ENCODE measurements around the gene CAPN11.
"Not testable (repeated sequence)": the region's sequence is repeated elsewhere in the genome, so short reads cannot be mapped to it uniquely, and the experiment has no call there.

The CAPN11 gene

GRCh38 chr6:44224029-44224964, 65.7 kb downstream of the CAPN11 start:
- intact Hi-C loops (cut with DNase I), result no loop called here

GRCh38 chr6:44224965-44225305, 66.3 kb downstream of the CAPN11 start:
- intact Hi-C loops (cut with DNase I), result no loop called here
- DNase-seq, result peak in 1 of 10 donors; percentile 13

More at GRCh38 chr6:44224029-44224964, 65.7 kb downstream of the CAPN11 start:
- peak in 2 of 10 donors; percentile 83 to 84 for DNase-seq

GRCh38 chr6:44225579-44226325, 67.1 kb downstream of the CAPN11 start:
- peak in 2 of 10 donors; percentile 30 to 70 for DNase-seq
- intact Hi-C loops (cut with DNase I), result no loop called here

- DNase-seq, result peak in 3 of 10 donors; percentile 83 to 92 (median 86)
- intact Hi-C loops (cut with DNase I), result no loop called here
These were observed 67.9 kb downstream of the CAPN11 start for GRCh38 chr6:44226368-44227147.

- DNase-seq, result peak in 2 of 10 donors; percentile 70 to 83
- intact Hi-C loops (cut with DNase I), result no loop called here
These were observed 68.7 kb downstream of the CAPN11 start for GRCh38 chr6:44227148-44227793.

- intact Hi-C loops (cut with DNase I), result no loop called here
- DNase-seq, result peak in 2 of 10 donors; percentile 88 to 91
These were observed 69.4 kb downstream of the CAPN11 start for GRCh38 chr6:44228031-44228430.

- intact Hi-C loops (cut with DNase I), result no loop called here
- DNase-seq, result peak in 2 of 10 donors; percentile 55 to 59
These were observed 69.8 kb downstream of the CAPN11 start for GRCh38 chr6:44228433-44228832.

- intact Hi-C loops (cut with DNase I), result no loop called here
- peak in 2 of 10 donors; percentile 68 to 76 for DNase-seq
These were observed 70.2 kb downstream of the CAPN11 start for GRCh38 chr6:44228836-44229235.

- peak in 2 of 10 donors; percentile 60 to 76 for DNase-seq
- intact Hi-C loops (cut with DNase I), result no loop called here
These were observed 70.9 kb downstream of the CAPN11 start for GRCh38 chr6:44229376-44230033.

- peak in 2 of 10 donors; percentile 49 to 79 for DNase-seq
- intact Hi-C loops (cut with DNase I), result no loop called here
These were observed 71.5 kb downstream of the CAPN11 start for GRCh38 chr6:44230034-44230675.

- peak in 3 of 10 donors; percentile 7 to 55 (median 48) for DNase-seq
- intact Hi-C loops (cut with DNase I), result not testable (repeated sequence)
These were observed 72.8 kb downstream of the CAPN11 start for GRCh38 chr6:44231426-44231825.

- DNase-seq, result peak in 3 of 10 donors; percentile 54 to 59 (median 56)
- intact Hi-C loops (cut with DNase I), result no loop called here
These were observed 74.3 kb downstream of the CAPN11 start for GRCh38 chr6:44232676-44233566.

GRCh38 chr6:44233567-44234100, 75.0 kb downstream of the CAPN11 start:
- intact Hi-C loops (cut with DNase I), result loop anchor here (1.0 kb wide), 1 partner anchor 61 kb away; no protein-coding TSS in a partner anchor
- peak in 2 of 10 donors; percentile 41 to 74 for DNase-seq

Data from posterior cingulate gyrus (tissue), 11 donors.